Right lobe of liver (tissue), 6 donors: Measurements from ENCODE around the gene SGPP2. TPM values are rescaled to one million over a fixed set of nuclear protein-coding genes. Genes with fewer than 3 reads are reported as not detected.

Source experiments
- ATAC-seq, 4 donors: fragments of 200-7000 bp; cut with Tn5 transposase; one replicate each; pipeline ENCODE4 v1.9.1; 2020; ENCODE audit warnings: mild to moderate bottlenecking in 4 of 4, moderate library complexity in 4 of 4
- DNase-seq, 3 donors: peaks; one replicate each; pipeline ENCODE4 v3.0.0-alpha.2; 2020
- H3K27ac ChIP-seq, 3 donors: fragments of 200-600 bp; one replicate each; pipeline ENCODE4 v1.8.0; 2022
- H3K27me3 ChIP-seq, 2 donors: fragments of 200-600 bp; one replicate each; pipeline ENCODE4 v1.8.0; 2022
- H3K36me3 ChIP-seq, 4 donors: fragments of 200-600 bp; sonication (generic) in 1 of 4; one replicate each; pipeline versions ENCODE4 v1.5.1 to v1.8.0; 2017 to 2022; ENCODE audit warnings: control low read depth in 1 of 4
- H3K4me1 ChIP-seq, 4 donors: fragments of 200-600 bp; sonication (generic) in 1 of 4; one replicate each; pipeline versions ENCODE4 v1.5.1 to v1.8.0; 2017 to 2022; ENCODE audit warnings: control low read depth in 1 of 4
- H3K4me3 ChIP-seq, 3 donors: fragments of 200-600 bp; one replicate each; pipeline ENCODE4 v1.8.0; 2022
- H3K9me3 ChIP-seq, 4 donors: fragments of 200-600 bp; sonication (generic) in 1 of 4; one replicate each; pipeline versions ENCODE4 v1.5.1 to v1.8.0; 2017 to 2022; ENCODE audit warnings: control low read depth in 1 of 4
- CTCF ChIP-seq, 4 donors: fragments of 200-600 bp in 3 of 4; fragments of 450-650 bp in 1 of 4; IDR thresholded peaks; one replicate each; pipeline versions ENCODE4 v1.5.1 to v1.8.0; 2016 to 2022; ENCODE audit warnings: antibody characterized with exemption in 4 of 4, mild to moderate bottlenecking in 2 of 4
- POLR2A ChIP-seq: fragments of 450-650 bp; IDR thresholded peaks from one replicate; pipeline ENCODE4 v1.6.1; 2017; ENCODE audit warnings: antibody characterized with exemption, mild to moderate bottlenecking
- WGBS: methylation state at CpG from one replicate; pipeline ENCODE4 v1.1.6; 2018; ENCODE audit warnings: low coverage, low lambda C conversion rate; ENCODE audit not compliant: insufficient coverage; ENCODE audit errors: missing lambda C conversion rate; 5-methylcytosine and 5-hydroxymethylcytosine counted together
- intact Hi-C, 2 donors: fragments of 100-400 bp; cut with DNase I; formaldehyde crosslinking; loops; one replicate each; pipeline versions ENCODE4 v1.11.2 to v1.14.1; 2022
- total RNA-seq, 6 experiments: library from RNA; depleted of rRNA in 2 of 6; stranded (reverse); fragments of >200 nt in 2 of 6; fragmentation: NEBNext Ultra II Directional in 3 of 6; extraction: Animal tissue kit (Norgen Biotek cat#: 25700) in 3 of 6; gene quantifications; one replicate each; pipeline versions ENCODE4 v1.1.0 to v1.2.4, GENCODE V29; 2016 to 2023
- donor health status: DM: no; HTN: yes; CAD: no.
- donor health status: DM: no; HTN: no; CAD: no.
- donor health status: DM: no; HTN: no; CAD: no.
- donor health status: DM: no; HTN: yes; CAD: no.
- donor health status: DM: no; HTN: yes; CAD: no.

SGPP2 gene
- total RNA-seq, 6 experiments from 2014 or later, result 0.14 to 0.25 (median 0.18) TPM

GRCh38 chr2:222544661-222545060, 120.3 kb downstream of the SGPP2 start:
- TF ChIP-seq CTCF (IDR thresholded peaks at IDR 0.05) (no peak), POLR2A (no peak)
- no peak overlapping the region for H3K27ac ChIP-seq
- no peaks in the 10 kb centered on the region for H3K27me3 ChIP-seq
- WGBS, result 58% methylated on average over 1 of the region's 1 CpG
- H3K4me3 ChIP-seq, result no peak overlapping the region
- ATAC-seq (no peak), DNase-seq (no peak)
- H3K4me1 ChIP-seq, result peaks cover 0 to 3% (median 0%) of the 10 kb centered on the region in 4 donors
- H3K9me3 ChIP-seq, result no peaks in the 10 kb centered on the region
- H3K36me3 ChIP-seq, result no peaks in the 10 kb centered on the region
- intact Hi-C loops, result no loop called here

GRCh38 chr2:222545823-222546795, 121.8 kb downstream of the SGPP2 start:
- ATAC-seq, result no peak
- 53% methylated on average over 6 of the region's 6 CpGs for WGBS

GRCh38 chr2:222547083-222547482, 122.7 kb downstream of the SGPP2 start:
- TF ChIP-seq CTCF (IDR thresholded peaks at IDR 0.05), result no peak
- TF ChIP-seq POLR2A, result no peak
- Histone ChIP-seq H3K9me3 (no peaks in the 10 kb centered on the region), H3K4me3 (no peak overlapping the region), H3K36me3 (no peaks in the 10 kb centered on the region), H3K4me1 (peaks cover 0 to 3% (median under 1%) of the 10 kb centered on the region in 4 donors), H3K27ac (no peak overlapping the region), H3K27me3 (no peaks in the 10 kb centered on the region)
- DNase-seq (no peak), ATAC-seq (no peak)
- WGBS, result 71% methylated on average over 5 of the region's 5 CpGs
- intact Hi-C loops, result no loop called here

More at GRCh38 chr2:222545823-222546795, 121.8 kb downstream of the SGPP2 start:
- intact Hi-C loops, result no loop called here
- no peak overlapping the region for H3K4me3 ChIP-seq
- TF ChIP-seq POLR2A (no peak), CTCF (IDR thresholded peaks at IDR 0.05) (no peak)
- no peaks in the 10 kb centered on the region for H3K9me3 ChIP-seq
- H3K27me3 ChIP-seq, result no peaks in the 10 kb centered on the region
- H3K4me1 ChIP-seq, result peaks cover 0 to 3% (median 0%) of the 10 kb centered on the region in 4 donors
- H3K27ac ChIP-seq, result no peak overlapping the region
- H3K36me3 ChIP-seq, result no peaks in the 10 kb centered on the region
- DNase-seq, result no peak

GRCh38 chr2:222548992-222549391, 124.6 kb downstream of the SGPP2 start:
- intact Hi-C loops, result no loop called here
- H3K27me3 ChIP-seq, result no peaks in the 10 kb centered on the region
- no peak overlapping the region for H3K4me3 ChIP-seq
- peaks cover 0 to 3% (median under 1%) of the 10 kb centered on the region in 4 donors for H3K4me1 ChIP-seq
- DNase-seq, result no peak
- H3K36me3 ChIP-seq, result no peaks in the 10 kb centered on the region
- TF ChIP-seq CTCF (IDR thresholded peaks at IDR 0.05) (no peak), POLR2A (no peak)
- WGBS, result 63% methylated on average over 3 of the region's 3 CpGs
- no peak overlapping the region for H3K27ac ChIP-seq
- H3K9me3 ChIP-seq, result no peaks in the 10 kb centered on the region
- ATAC-seq, result no peak
